ENCODE results near the gene ITGAE.
"Not testable (repeated sequence)": the region's sequence is repeated elsewhere in the genome, so short reads cannot be mapped to it uniquely, and the experiment has no call there.

Gene ITGAE

GRCh38 chr17:3727041-3727440 lies 73.9 kb downstream of the ITGAE start:
- no peak for DNase-seq (ENCODE audit: low read depth)

DNA sequence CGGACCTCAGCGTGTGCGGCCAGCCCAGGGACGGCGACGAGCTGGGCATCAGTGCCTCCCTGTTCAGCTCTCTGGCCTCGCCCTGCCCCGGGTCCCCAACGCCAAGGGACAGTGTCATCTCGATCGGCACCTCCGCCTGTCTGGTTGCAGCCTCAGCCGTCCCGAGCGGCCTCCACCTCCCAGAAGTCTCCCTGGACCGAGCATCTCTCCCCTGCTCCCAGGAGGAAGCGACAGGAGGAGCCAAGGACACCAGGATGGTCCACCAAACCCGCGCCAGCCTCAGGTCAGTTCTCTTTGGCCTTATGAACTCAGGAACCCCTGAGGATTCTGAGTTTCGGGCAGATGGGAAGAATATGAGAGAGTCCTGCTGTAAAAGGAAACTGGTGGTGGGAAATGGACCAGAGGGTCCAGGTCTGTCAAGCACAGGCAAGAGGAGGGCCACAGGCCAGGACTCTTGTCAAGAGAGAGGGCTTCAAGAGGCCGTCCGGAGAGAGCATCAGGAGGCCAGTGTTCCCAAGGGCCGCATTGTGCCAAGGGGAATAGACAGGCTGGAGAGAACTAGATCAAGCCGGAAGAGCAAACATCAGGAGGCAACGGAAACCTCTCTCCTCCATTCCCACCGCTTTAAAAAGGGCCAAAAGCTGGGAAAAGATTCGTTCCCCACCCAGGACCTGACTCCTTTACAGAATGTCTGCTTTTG lies 76.5 kb downstream of the ITGAE start:
- DNase-seq (ENCODE audit: low read depth) = no peak

DNA sequence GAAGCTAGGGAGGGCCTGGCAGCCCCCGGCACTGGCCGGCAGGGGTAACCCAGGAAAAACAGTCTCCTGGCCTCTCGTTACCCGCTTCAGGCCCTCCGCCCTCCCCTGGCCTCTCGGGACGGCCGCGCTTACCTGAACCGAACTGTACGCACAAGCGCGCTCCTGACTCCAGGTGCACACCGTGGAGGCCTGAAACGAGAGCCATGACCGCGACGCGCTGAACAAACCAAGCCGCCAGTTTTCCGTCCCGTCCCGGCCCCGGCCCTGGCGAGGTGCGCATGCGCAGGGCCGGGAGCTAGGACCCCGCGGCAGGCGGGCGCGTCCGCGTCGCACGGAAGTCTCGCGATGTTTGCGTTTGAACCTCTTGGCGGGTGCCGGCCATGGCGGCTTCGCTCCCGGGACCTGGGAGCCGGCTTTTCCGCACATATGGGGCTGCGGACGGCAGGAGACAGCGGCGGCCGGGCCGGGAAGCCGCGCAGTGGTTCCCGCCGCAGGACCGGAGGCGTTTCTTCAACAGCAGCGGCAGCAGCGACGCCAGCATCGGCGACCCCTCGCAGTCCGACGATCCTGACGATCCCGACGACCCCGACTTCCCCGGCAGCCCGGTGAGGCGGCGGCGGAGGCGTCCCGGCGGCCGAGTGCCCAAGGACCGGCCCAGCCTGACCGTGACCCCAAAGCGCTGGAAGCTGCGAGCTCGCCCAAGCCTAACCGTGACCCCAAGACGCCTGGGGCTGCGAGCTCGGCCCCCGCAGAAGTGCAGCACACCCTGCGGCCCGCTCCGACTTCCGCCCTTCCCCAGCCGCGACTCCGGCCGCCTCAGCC lies 77.2 kb downstream of the ITGAE start, which contains the start of gene HASPIN:
TSS of gene HASPIN (plus strand) at position 348 of the 822 bp plus-strand sequence. CDS start at position 381, 33 bp downstream.
- DNase-seq (ENCODE audit: low read depth) = peak; percentile 89

DNA sequence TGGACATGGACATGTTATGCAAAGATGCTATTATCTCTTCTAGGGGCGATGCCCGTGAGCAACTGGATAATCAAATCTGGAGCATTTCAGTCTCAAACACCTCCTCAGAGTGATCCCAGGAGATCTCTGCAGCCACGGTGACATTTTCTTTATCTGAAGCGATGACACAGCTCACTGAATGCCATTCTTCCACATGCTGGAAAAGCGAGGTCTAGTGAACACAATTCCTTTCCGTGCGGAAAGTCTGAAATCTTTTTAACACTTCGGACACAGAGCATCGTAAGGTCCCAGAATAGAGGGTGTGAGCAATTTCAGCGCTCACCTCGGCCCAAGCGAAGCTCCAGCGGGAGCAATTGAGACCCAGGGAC lies 77.8 kb downstream of the ITGAE start:
- no peak for DNase-seq (ENCODE audit: low read depth)

DNA sequence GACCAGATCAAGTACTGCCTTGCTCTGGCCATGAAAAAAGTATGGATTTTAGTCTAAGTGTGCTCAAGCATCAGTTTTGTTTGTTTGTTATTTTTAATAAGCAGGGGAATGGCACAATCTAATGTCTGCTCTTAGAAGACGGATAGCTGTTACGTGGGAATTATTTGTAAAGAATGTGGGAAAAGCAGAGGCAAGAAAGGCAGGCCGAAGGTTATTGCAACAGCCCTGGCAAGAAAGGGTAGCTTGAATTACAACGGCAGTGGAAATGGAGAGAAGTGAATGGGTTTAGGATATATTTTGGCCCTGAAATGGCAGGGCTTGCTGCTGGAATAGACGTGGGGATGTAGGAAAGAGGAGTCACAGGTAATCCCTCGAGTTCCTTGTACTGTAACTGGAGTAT lies 78.3 kb downstream of the ITGAE start:
- no peak for DNase-seq (ENCODE audit: low read depth)

GRCh38 chr17:3719265-3719664 lies 81.7 kb downstream of the ITGAE start:
- DNase-seq (ENCODE audit: low read depth) = no peak

- no peak for DNase-seq (ENCODE audit: low read depth)
These were observed 82.8 kb downstream of the ITGAE start for GRCh38 chr17:3718201-3718600.

GRCh38 chr17:3715296-3715695 lies 85.7 kb downstream of the ITGAE start:
- no peak for DNase-seq (ENCODE audit: low read depth)

DNA sequence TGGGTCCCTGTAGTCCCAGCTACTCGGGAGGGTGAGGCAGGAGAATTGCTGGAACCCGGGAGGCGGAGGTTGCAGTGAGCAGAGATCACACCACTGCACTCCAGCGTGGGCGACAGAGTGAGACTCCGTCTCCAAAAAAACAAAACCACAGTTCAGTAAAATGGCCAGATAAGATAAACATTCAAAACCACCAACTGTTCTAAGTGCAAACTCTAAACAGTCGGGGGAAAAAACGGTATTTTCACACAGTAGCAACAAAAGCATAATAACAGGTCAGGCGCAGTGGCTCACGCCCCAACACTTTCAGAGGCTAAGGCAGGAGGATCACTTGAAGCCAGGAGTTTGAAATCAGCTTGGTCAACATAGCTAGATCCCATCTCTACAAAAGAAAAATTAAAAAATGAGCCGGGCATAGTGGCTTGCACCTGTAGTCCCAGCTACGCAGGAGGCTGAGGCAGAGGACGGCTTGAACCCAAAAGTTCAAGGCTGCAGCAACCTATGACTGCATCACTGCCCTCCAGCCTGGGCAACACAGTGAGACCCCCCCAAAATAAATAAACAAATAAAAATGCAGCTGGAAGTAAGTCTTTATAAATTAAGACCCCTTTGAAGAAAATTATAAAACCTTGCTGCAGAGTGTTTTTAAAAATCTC lies 88.1 kb downstream of the ITGAE start:
- DNase-seq (ENCODE audit: low read depth) = no peak

DNA sequence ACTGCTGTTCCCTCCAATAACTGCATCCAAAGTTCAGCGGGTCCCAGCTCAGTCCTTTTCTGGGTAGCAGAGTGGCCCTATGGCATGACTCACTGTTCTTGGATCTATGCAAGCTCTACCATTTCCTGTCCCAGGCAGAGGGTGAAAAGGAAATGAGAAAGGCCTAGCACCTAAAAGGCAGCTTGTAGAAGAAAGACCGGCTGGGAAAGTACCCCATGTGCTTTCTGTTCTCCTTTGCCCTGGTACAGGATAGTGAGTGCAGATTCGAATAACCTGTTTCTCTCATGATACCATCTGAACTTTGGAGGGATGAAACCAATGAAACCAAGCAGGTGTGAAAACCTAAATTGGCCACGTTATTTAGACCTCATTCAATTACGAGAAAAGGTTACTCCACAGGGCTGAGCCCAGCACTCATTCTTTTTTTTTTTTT lies 90.0 kb downstream of the ITGAE start:
- peak; percentile 44 for DNase-seq (ENCODE audit: low read depth)

DNA sequence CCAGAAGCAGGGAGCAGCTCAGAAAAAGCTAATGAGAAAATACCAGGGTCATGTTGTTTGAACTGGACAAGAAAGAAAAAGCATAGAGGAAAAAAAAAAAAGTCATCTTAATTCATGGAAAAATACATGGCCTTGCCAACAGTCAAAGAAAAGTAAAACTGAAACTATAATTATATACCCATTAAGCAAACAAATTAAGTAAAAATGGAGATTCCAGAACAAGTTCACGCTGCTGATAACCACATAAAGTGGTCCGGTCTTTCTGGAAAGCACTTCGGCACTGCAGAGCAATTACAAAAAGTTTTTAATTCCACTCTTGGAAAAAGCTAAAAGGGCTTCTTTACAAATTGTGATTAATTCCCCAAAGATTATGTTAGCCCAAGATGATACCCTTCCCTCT lies 92.6 kb downstream of the ITGAE start:
- no peak for DNase-seq (ENCODE audit: low read depth)

- DNase-seq (ENCODE audit: low read depth) = not testable (repeated sequence)
These were observed 95.3 kb downstream of the ITGAE start for GRCh38 chr17:3705718-3705984.

DNA sequence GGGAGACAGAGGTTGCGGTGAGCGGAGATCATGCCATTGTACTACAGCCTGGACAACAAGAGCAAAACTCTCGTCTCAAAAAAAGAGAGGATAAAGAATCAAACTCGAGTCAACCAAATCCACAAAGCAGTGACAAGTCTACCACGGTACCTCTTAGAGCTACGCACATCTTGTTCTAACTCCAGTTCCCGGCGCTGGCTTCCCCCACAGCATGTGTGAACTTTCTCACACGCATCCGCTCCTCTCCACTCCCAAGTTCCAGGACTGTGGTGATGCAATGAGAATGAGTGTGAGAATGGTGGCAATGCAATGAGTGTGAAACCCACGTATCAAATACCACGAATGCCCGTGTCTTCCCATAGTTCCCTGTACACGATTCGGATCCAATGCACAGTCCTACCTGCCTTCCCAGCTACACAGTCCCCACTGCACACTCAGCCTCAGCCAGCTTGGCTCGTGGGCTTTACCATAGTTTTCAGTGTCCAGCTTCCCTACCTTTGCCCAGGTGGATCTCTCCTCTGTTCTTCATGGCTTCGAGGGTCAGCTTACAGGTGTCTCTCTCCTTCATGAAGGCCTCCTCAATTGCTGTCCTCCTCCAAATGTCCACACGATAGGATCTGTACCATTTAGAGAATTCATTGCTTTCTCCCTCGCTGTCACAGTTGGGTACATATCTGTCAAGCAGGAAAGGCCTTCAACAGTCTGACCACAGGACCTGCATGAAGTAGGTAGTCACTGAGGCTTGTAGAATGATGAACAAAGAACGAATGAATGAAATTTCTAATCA lies 95.9 kb downstream of the ITGAE start:
- no peak for DNase-seq (ENCODE audit: low read depth)

GRCh38 chr17:3702041-3702539 lies 98.9 kb downstream of the ITGAE start:
- not testable (repeated sequence) for DNase-seq (ENCODE audit: low read depth)

DNA sequence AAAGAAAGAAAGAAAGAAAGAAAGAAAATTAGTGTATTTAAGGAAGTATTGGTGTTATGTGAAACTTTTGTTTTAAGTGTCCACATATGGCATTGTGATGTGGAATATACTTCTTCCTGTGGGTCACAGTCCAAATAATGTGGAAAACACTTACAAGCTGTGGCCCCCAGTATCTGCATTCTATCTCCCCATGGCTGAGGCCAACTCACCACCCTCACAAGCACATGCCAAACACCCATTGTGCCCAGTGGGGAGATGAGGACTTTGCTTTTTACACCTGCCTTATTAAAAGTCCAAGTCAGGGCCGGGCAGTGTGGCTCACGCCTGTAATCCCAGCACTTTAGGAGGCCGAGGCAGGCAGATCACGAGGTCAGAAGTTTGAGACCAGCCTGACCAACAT lies 101.0 kb downstream of the ITGAE start:
- DNase-seq (ENCODE audit: low read depth) = no peak

- DNase-seq (ENCODE audit: low read depth) = no peak
These were observed 102.8 kb downstream of the ITGAE start for GRCh38 chr17:3698139-3698538.

DNA sequence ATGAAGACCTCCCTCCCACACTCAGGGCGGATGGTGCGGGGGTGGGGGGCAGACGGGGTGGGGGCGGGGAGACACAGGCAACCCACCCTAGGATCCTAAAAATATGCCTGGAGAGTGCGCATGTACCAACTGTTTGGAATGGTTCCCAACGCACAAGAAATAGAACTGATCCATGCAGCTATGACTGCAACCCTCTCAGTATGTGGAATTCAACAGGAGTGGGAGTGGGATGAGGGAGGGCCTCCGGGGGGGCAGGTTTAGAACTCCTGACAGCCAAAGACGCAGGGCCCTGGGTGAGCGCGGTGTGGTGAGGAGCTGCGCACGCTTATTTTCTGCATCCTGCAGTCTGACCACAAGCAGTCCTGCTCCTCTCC lies 103.9 kb downstream of the ITGAE start:
- DNase-seq (ENCODE audit: low read depth) = no peak

GRCh38 chr17:3695723-3696411 lies 105.1 kb downstream of the ITGAE start, which contains the start of gene P2RX5:
TSS of gene P2RX5 (minus strand) at chr17:3696155. CDS start at chr17:3696005, 150 bp downstream.
- DNase-seq (ENCODE audit: low read depth) = peak; percentile 21

- no peak for DNase-seq (ENCODE audit: low read depth)
These were observed 105.8 kb downstream of the ITGAE start for GRCh38 chr17:3695129-3695722.

DNA sequence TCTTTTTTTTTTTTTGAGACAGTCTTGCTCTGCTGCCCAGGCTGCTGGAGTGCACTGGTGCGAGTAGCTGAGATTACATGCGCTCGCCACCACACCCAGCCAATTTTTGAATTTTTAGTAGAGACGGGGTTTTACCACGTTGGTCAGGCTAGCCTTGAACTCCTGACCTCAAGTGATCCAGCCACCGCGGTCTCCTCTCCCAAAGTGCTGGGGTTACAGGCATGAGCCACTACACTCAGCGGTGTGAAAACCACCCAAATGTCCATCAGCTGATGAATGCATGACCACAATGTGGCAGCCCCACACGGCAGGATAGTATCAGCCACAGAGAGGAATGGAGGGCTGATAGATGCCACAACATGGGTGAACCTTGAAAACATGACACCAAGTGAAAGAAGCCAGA lies 107.2 kb downstream of the ITGAE start:
- DNase-seq (ENCODE audit: low read depth) = no peak

- no peak for DNase-seq (ENCODE audit: low read depth)
These were observed 107.8 kb downstream of the ITGAE start for GRCh38 chr17:3693141-3693540.

Data from activated T-helper 1 cell treated with Interleukin-2 at 50 U/mL for 16 hours (primary cell).